ENCODE measurements around the gene TTC39C.

- TF ChIP-seq CTCF (IDR thresholded peaks at IDR 0.05; ENCODE audit: insufficient read depth, low read depth, low read length) (no peak), EZH2 (IDR thresholded peaks at IDR 0.05; ENCODE audit: insufficient read depth, low read length) (no peak)
These were observed 100.5 kb downstream of the TTC39C start for GRCh38 chr18:24114924-24115549.

All from astrocyte (in vitro differentiated cells and primary cell).